ENCODE data around the gene BCL11B. TPM values are rescaled to one million over a fixed set of nuclear protein-coding genes. Genes with fewer than 3 reads are reported as not detected.
A peak's percentile ranks its signal among the peaks of the same experiment; 100 is the strongest.

BCL11B gene
- total and polyA plus RNA-seq, 2 of the 8 experiments (the other 6 are each of a cell fraction or from before 2014, with no cell fraction given), result 0.63 to 5.9 TPM

GRCh38 chr14:99124482-99125105 lies 147.4 kb downstream of the BCL11B start:
- 84% methylated on average over 9 of the region's 10 CpGs; no CpG with 5 or more reads in 1 of the 2 experiments for WGBS, 2 experiments (ENCODE audit: extremely low coverage in 1 of 2, insufficient coverage in 1 of 2, insufficient read length in 1 of 2, insufficient replicate concordance in 2 of 2, low coverage in 1 of 2, low lambda C conversion rate in 2 of 2, missing lambda C conversion rate in 1 of 2)
- CTCF ChIA-PET (ENCODE audit: partially characterized antibody), result interaction anchor here (0.8 to 1.4 kb wide), 4 partner anchors 13 to 916 kb away, joined by 3 to 4 read pairs (median 3); no protein-coding TSS in a partner anchor

More at GRCh38 chr14:99124482-99125105, 147.4 kb downstream of the BCL11B start:
- no peak overlapping the region for H3K14ac ChIP-seq (ENCODE audit: insufficient read length)
- no peak overlapping the region for H3K56ac ChIP-seq (replicated peaks; ENCODE audit: insufficient read length, low read depth, low read length)
- H3K4me1 ChIP-seq (replicated peaks in 1 of 4; ENCODE audit: control insufficient read depth in 3 of 4, insufficient read depth in 4 of 4, low read length in 3 of 4), result peaks cover 0 to 1% (median 0%) of the 10 kb centered on the region in 4 experiments; a peak in 4 of 7 replicates
- H4K20me1 ChIP-seq (replicated peaks in 1 of 2; ENCODE audit: control insufficient read depth in 1 of 2, insufficient read depth in 2 of 2, low read length in 2 of 2), result no peaks in the 10 kb centered on the region
- H4K8ac ChIP-seq (ENCODE audit: extremely low read depth, insufficient read depth, low read length), result no peak overlapping the region
- POLR2A ChIA-PET (ENCODE audit: partially characterized antibody), result no interaction called here
- H2AK5ac ChIP-seq (ENCODE audit: low read depth, low read length), result no peak overlapping the region
- no peak overlapping the region for H3K4me3 ChIP-seq (ENCODE audit: extremely low read depth in 1 of 4, insufficient read depth in 2 of 4, low read depth in 3 of 4, low read length in 4 of 4)
- no peak overlapping the region for H3K4me2 ChIP-seq (ENCODE audit: insufficient read depth in 1 of 2, low read depth in 2 of 2, low read length in 2 of 2)
- H3K23me2 ChIP-seq (ENCODE audit: low read depth, low read length), result no peaks in the 10 kb centered on the region
- H3K9ac ChIP-seq (replicated peaks in 1 of 4; ENCODE audit: extremely low read depth in 1 of 4, low read depth in 3 of 4, low read length in 3 of 4), result no peak overlapping the region
- H3K79me1 ChIP-seq (ENCODE audit: low read depth, low read length), result no peaks in the 10 kb centered on the region
- no peak overlapping the region for H3K27ac ChIP-seq (ENCODE audit: low read depth, low read length)
- no peaks in the 10 kb centered on the region for H3K79me2 ChIP-seq (ENCODE audit: control insufficient read depth in 1 of 2, insufficient read depth in 2 of 2, low read length in 2 of 2)
- TF ChIP-seq KDM1A (IDR thresholded peaks at IDR 0.05; ENCODE audit: borderline replicate concordance, low read length) (no peak), RAD21 (IDR thresholded peaks at IDR 0.05 in 1 of 2, conservative IDR thresholded peaks at IDR 0.05 in 1 of 2; ENCODE audit: low read depth in 2 of 2, low read length in 2 of 2) (peak; percentile 30 to 50; a peak in 3 of 4 replicates), TCF12 (IDR thresholded peaks at IDR 0.05; ENCODE audit: low read depth, low read length) (no peak), SIN3A (conservative IDR thresholded peaks at IDR 0.05 in 1 of 2, IDR thresholded peaks at IDR 0.05 in 1 of 2; ENCODE audit: low read depth in 1 of 2, low read length in 2 of 2) (no peak)
- TF ChIP-seq, protein P1, sequence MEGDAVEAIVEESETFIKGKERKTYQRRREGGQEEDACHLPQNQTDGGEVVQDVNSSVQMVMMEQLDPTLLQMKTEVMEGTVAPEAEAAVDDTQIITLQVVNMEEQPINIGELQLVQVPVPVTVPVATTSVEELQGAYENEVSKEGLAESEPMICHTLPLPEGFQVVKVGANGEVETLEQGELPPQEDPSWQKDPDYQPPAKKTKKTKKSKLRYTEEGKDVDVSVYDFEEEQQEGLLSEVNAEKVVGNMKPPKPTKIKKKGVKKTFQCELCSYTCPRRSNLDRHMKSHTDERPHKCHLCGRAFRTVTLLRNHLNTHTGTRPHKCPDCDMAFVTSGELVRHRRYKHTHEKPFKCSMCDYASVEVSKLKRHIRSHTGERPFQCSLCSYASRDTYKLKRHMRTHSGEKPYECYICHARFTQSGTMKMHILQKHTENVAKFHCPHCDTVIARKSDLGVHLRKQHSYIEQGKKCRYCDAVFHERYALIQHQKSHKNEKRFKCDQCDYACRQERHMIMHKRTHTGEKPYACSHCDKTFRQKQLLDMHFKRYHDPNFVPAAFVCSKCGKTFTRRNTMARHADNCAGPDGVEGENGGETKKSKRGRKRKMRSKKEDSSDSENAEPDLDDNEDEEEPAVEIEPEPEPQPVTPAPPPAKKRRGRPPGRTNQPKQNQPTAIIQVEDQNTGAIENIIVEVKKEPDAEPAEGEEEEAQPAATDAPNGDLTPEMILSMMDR (IDR thresholded peaks at IDR 0.05; ENCODE audit: control extremely low read depth in 1 of 3, insufficient read depth in 1 of 3, low read depth in 1 of 3, low read length in 3 of 3), result peak; percentile 29 to 47 (median 40); a peak in 3 of 4 replicates
- no peak overlapping the region for H2BK120ac ChIP-seq (replicated peaks; ENCODE audit: low read depth, low read length)
- H2BK12ac ChIP-seq (ENCODE audit: low read depth, low read length), result no peak overlapping the region
- H3K23ac ChIP-seq (ENCODE audit: insufficient read length), result no peak overlapping the region
- H3K27me3 ChIP-seq (replicated peaks in 1 of 4; ENCODE audit: control insufficient read depth in 3 of 4, extremely low read depth in 1 of 4, insufficient read depth in 3 of 4, low read length in 3 of 4), result no peaks in the 10 kb centered on the region
- no peak overlapping the region for H2AFZ ChIP-seq (ENCODE audit: low read length)
- no peak overlapping the region for H2BK20ac ChIP-seq (ENCODE audit: low read length)
- no peaks in the 10 kb centered on the region for H3K9me3 ChIP-seq (ENCODE audit: insufficient read depth in 2 of 2, low read depth in 1 of 2, low read length in 1 of 2)
- H3K18ac ChIP-seq (ENCODE audit: extremely low read depth, low read length), result no peak overlapping the region
- no peak overlapping the region for H4K5ac ChIP-seq (ENCODE audit: insufficient read length, low read depth, low read length)
- H3K4ac ChIP-seq (replicated peaks; ENCODE audit: insufficient read length, low read depth, low read length), result no peak overlapping the region
- FAIRE-seq (no peak), DNase-seq (ENCODE audit: low read depth in 1 of 2, low spot score in 2 of 2) (peak in 1 of 2 experiments; percentile 46)
- no peaks in the 10 kb centered on the region for H3K36me3 ChIP-seq (ENCODE audit: control insufficient read depth in 2 of 4, insufficient read depth in 4 of 4, low read length in 3 of 4)
- H2BK15ac ChIP-seq (ENCODE audit: low read length), result no peak overlapping the region
- H2BK5ac ChIP-seq (ENCODE audit: low read depth, low read length), result no peak overlapping the region
- no peak overlapping the region for H4K91ac ChIP-seq (replicated peaks; ENCODE audit: insufficient read length, low read length)

Data from H1 (cell line).